GM20431 (cell line): ENCODE results near the gene RPS25.
"Not testable (repeated sequence)": the region's sequence is repeated elsewhere in the genome, so short reads cannot be mapped to it uniquely, and the experiment has no call there.

Source experiments
- in situ Hi-C: fragments of 300-500 bp; cut with MseI, MboI; formaldehyde crosslinking; loops from one replicate; pipeline ENCODE4 v1.15.0; 2020; ENCODE audit warnings: low sequenced_read_pairs; ENCODE audit not compliant: unreplicated experiment

RPS25 gene

DNA sequence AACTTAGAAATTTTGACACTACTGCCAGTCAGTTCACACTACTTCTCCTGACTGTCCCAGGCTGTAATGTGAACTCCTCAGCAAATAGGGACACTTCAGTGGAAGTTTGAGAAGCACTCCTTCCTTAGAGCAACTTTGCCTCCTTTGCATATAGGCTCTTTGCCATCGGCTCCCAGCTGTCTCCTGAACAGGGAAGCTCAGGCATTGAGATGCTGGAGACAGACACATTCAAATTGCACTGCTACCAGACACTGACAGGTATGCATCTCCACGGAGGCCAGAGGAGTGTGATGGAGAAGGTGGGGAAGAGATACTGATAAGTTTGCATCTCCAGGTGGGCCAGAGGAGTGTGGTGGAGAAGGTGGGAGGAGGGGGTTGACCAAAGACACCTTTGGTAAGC is 1.9 kb upstream of the RPS25 start:
- in situ Hi-C loops: no loop called here

DNA sequence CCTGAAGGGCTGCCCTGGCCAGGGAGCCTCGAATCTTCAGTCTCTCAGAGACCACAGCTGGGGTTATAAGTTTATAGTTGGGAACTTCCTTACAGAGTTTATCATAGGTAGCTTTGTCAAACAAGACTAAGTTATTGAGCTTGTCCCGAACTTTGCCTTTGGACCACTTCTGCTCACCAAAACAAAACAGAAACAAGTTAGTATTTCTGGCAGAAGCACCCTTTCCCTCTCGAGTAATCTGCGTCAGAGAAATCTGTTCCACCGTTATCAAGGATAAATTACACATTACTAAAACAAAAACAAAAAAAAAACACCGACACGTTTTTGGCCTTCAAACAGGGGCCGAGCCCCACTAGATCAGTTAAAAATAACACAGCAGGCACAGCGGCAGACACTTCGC is 766 bp downstream of the RPS25 start:
- in situ Hi-C loops: not testable (repeated sequence)

DNA sequence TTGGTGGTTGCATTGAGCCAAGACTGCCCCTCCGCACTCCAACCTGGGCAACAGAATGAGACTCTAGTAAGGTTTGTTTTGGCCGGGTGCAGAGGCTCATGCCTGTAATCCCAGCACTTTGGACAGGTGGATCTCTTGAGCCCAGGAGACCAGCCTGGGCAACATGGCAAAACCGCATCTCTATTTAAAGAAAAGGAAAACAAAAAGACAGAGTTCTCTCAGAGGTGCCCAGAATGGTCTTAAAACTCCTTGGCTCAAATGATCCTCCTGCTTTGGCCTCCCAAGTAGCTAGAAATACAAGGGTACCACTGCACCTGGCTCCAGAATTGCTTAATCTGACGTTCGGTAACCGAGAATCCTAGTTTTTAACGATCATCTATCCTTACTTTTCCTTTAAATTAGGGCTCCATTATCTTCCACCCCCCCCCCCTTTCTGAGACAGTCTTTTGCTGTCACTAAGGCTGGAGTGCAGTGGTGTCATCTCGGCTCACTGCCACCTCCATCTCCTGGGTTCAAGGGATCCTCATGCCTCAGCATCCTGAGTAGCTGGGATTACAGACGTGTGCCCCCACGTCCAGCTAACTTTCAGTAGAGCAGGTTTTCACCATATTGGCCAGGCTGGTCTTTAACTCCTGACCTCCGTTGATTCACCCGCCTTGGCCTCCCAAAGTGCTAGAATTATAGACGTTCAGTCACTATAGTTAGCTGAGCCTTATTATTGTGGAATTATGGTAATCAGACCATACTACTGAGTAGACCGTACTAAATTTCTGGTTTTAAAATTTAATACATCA is 1.7 kb downstream of the RPS25 start:
- in situ Hi-C loops: no loop called here

- in situ Hi-C loops: no loop called here
Measured at GRCh38 chr11:119015054-119015611, 3.0 kb downstream of the RPS25 start.

GRCh38 chr11:119014209-119014924 is 3.8 kb downstream of the RPS25 start:
- in situ Hi-C loops: no loop called here

DNA sequence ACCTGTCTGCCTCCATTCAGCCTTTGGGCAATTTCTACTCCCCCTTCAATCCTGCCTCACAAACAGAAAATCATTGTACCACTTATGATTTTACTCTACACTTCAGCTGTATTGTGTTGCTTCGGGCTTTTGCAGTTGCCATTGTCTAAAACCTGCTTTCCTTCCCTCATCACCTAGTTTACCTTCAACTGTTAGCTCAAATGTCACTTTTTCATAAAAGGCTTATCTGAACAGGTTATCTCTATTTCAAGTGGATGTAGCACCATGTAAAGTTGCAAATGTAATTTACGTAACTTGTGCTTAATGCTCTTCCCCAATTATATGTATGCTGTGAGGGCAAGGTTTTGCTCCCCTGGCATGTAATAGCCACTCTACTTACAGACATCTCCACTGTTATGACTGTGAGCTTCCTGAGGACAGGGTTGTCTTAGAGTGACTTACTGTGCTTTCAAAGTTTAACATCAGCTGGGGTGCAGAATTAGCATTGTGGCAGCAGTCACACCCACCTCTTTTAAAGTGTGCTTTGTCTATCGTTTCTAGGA is 5.4 kb downstream of the RPS25 start:
- in situ Hi-C loops: no loop called here

- in situ Hi-C loops: no loop called here
Measured at GRCh38 chr11:119011476-119012053, 6.6 kb downstream of the RPS25 start.

GRCh38 chr11:119006656-119007055 is 11.5 kb downstream of the RPS25 start:
- in situ Hi-C loops: no loop called here

- in situ Hi-C loops: no loop called here
Measured at GRCh38 chr11:119000906-119001305, 17.2 kb downstream of the RPS25 start.

- in situ Hi-C loops: no loop called here
Measured at GRCh38 chr11:118998822-118999221, 19.3 kb downstream of the RPS25 start.

DNA sequence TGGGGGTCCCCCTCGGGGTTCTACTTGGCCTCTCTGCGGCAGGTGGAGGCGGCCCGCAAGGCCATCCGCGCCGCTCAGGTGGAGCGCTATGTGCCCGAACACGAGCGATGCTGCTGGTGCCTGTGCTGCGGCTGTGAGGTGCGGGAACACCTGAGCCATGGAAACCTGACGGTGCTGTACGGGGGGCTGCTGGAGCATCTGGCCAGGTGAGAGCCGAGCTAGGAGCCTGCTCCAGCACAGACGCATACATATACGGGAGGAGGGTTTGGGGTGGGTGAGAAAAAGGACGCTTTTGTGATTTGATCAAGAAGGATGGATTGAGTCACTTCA is 19.8 kb downstream of the RPS25 start:
- in situ Hi-C loops: no loop called here

DNA sequence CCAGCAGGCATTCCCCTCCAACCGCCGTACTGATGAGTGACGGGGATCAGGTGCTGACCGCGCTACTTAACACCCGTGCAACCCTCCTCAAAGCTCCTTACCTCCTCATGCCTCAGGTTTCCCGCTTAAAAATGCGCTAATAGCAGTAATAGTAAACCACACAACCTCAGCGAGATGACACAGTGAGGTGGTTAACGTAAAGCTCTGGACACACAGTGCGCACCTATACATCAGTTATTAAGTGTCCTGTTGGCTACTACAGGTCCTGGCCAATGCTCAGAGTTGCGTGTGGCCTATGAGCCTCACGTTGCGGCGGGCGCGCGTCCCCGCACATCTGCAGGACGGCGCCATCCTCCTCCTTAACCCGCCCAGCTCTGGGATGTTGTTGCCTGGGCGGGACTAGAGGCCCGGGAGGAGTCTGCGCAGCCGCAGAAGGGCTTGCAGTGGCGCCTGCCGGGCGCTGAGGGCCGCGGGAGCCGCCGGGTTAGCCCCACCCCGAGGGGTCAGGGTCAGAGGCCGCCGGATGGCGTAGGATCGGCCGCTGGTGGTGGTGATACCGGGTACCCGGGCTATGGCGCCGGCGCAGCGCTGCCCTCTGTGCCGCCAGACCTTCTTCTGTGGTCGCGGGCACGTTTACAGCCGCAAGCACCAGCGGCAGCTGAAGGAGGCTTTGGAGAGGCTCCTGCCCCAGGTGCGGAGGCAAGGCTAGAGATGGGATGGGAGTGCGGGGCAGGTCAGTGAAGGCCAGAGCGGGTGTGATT is 20.3 kb downstream of the RPS25 start, which contains the start of gene CENATAC:
TSS of gene CENATAC (plus strand) at position 512 of the 761 bp plus-strand sequence. CDS start at position 572, 60 bp downstream.
- in situ Hi-C loops: no loop called here

GRCh38 chr11:118996926-118997626 is 21.1 kb downstream of the RPS25 start:
- in situ Hi-C loops: no loop called here

GRCh38 chr11:118991486-118992038 is 26.6 kb downstream of the RPS25 start:
- in situ Hi-C loops: not testable (repeated sequence)

GRCh38 chr11:118988280-118988679 is 29.9 kb downstream of the RPS25 start:
- in situ Hi-C loops: no loop called here

DNA sequence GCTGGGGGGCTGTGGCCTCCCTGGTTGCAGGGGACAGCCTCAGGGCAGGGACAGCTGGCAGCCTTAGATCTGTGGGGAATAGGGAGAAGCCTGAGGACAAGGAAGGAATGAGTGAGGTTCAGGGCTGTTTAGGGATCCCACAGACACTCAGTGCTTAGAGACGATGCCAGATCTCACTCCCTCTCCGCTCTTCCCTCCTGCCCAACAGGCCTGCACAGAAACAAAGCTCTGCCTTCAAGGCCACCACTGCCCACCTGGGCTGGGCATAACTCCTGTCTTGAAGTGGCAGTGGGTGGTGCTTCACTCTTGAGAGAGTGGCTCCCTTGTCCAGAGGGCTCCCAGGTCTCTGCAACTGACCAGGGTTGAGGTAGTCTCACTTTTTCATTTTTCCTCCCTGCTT is 33.3 kb downstream of the RPS25 start:
- in situ Hi-C loops: no loop called here

GRCh38 chr11:118984337-118984736 is 33.8 kb downstream of the RPS25 start:
- in situ Hi-C loops: not testable (repeated sequence)

DNA sequence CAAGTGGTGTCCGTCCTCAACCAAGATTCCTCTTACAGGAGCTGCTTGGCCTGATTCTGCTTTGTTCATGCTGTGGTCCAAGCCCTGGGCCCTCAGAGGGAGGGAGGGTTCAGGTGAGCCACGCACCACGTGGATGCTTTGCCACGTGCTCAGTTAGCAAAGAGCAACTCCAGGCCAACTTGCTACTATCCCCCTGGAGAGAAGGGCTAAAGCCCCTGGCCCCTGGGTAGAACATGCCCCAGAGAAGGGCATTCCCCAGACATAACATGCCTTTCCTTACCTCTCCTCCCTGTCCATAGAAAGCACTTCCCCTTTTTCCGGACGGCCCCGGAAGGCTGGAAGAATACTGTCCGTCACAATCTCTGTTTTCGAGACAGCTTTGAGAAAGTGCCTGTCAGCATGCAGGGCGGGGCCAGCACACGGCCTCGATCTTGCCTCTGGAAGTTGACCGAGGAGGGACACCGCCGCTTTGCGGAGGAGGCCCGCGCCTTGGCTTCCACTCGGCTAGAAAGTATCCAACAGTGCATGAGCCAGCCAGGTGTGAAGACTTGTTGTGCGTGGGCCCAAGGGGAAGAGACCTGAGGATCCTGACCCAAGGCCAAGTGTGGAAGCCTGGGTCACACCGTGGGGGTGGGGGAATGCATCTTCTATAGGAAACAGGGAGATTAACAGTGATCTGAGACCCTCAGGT is 37.8 kb downstream of the RPS25 start:
- in situ Hi-C loops: no loop called here
